OCI-M2 (cell line): ENCODE measurements around the gene USF1.
"Not testable (repeated sequence)": the region's sequence is repeated elsewhere in the genome, so short reads cannot be mapped to it uniquely, and the experiment has no call there.

ENCODE experiments used
- DNase-seq: peaks from one replicate; lab custom pipeline; 2025; ENCODE audit not compliant: unreplicated experiment; lab: John Stamatoyannopoulos, UW

The USF1 gene

DNA sequence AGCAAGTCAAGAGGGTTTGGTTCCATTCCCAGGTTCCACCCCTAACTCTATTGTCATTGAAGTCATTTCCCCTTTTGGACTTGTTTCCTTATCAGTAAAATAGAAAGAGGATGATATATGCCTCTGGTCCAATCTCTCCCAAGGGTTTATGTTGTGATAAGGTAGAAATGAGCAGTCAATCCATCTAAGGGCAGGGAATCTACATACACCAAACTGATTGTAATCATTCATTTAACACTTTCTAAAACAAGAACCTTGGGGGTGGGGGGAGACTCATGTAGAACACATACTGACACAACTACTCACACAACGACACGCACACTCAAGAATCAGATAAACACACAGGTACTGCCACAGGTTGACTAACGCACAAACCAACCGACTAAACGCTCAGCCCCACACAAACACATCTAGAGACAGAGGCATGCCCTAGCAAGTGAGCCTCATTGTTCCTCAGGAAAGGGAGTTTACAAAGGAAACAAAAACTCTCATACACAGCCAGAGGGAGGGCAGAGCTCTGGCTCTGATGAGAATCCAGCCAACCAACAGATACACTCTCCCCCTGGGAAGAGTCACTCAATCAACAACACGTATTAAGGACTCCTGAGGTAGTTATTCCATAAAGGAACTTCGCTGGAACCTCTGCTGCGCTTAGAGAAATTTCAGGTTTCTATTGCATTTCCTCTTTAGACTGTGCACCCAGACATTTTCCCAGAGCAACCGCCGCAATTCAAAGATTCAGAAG, 25.9 kb downstream of the USF1 start:
- DNase-seq: no peak

DNA sequence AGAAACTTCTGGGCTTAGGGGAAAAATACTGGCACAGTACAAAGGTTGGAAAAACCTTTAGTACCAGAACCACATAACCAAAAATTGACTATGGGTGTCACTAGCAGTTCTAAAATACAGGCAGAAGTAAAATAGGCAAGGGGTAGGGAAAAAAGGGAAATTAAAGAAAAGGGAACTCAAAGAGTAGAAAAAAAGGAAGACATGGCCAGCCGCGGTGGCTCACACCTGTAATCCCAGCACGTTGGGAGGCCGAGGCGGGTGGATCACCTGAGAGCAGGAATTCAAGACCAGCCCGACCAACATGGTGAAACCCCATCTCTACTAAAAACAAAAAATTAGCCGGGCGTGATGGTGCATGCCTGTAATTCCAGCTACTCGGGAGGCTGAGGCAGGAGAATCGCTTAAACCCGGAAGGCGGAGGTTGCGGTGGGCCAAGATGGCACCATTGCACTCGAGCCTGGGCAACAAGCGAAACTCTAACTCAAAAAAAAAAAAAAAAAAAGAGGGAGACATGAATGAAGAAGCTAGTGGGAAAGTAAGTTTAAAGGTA, 26.6 kb downstream of the USF1 start:
- DNase-seq: not testable (repeated sequence)

DNA sequence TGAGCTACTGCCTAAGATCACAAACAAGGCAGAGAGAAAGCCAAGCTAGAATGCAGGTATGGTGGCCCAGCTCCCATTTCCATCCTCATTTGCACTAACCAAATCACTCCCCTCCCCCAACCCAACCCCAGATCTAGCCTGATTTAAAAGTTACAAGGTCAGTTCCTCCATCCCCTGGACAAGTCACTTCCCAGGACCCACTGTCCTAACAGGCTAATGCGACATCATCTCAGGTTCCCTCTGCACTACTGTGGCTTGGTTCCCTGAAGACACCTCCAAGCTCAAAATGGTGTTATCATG, 27.2 kb downstream of the USF1 start:
- no peak for DNase-seq

DNA sequence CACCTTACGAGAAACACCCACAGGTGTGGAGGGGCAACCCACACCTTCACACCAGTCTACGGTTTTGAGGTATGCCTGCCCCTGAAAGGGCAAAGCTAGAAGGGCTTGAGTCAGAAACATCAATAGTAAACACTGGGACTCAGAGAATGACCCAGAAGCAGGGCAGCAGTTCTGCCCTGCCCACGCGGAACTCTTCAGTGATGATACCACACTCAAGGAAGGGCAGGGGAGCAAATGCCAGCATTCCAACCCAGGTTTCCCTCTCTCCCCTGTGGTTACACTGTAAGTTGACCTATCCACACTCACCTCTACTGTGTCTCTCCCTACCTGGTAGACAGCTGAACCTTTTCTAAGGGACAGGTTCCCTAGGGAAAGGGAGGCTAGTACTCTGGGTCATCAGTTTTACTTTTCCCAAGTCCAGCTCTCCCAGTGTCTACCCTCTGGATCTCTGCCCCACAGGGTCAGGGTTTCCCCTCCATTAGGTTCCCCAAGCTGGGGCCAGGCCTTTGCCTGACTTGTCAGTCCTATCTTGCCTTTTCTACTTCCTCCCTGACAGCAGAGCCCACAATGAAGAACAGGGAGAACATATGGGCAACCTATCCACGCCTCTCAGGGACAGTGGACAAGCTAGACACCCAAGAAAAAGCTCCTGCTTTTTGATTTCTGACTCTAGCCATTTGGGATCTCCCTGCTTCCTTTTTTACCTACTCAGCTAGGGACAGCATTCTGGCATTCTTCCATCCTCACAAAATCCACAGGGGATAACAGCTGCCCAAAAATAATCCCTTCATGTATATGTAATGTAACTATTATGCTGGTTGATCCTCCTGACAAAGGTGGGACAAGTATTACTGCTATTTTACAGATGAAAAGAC, 27.8 kb downstream of the USF1 start:
- no peak for DNase-seq

DNA sequence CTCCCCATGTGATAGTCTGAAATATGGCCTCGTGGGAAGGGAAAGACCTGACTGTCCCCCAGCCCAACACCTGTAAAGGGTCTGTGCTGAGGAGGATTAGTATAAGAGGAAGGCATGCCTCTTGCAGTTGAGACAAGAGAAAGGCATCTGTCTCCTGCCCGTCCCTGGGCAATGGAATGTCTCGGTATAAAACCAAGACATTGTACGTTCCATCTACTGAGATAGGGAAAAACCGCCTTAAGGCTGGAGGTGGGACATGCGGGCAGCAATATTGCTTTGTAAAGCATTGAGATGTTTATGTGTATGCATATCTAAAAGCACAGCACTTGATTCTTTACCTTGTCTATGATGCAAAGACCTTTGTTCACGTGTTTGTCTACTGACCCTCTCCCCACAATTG, 28.6 kb downstream of the USF1 start:
- DNase-seq: not testable (repeated sequence)

DNA sequence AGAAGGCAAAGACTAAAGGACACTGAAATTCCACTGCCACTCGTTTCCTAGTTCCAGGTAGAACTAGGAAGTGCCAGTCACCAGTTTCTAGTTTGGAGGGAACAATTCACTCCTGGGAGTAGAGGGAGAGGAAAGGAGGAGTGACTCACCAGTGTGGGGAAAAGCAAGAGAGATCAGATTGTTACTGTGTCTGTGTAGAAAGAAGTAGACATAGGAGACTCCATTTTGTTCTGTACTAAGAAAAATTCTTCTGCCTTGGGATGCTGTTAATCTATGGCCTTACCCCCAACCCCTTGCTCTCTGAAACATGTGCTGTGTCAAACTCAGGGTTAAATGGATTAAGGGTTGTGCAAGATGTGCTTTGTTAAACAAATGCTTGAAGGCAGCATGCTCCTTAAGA, 29.1 kb downstream of the USF1 start:
- DNase-seq: not testable (repeated sequence)

DNA sequence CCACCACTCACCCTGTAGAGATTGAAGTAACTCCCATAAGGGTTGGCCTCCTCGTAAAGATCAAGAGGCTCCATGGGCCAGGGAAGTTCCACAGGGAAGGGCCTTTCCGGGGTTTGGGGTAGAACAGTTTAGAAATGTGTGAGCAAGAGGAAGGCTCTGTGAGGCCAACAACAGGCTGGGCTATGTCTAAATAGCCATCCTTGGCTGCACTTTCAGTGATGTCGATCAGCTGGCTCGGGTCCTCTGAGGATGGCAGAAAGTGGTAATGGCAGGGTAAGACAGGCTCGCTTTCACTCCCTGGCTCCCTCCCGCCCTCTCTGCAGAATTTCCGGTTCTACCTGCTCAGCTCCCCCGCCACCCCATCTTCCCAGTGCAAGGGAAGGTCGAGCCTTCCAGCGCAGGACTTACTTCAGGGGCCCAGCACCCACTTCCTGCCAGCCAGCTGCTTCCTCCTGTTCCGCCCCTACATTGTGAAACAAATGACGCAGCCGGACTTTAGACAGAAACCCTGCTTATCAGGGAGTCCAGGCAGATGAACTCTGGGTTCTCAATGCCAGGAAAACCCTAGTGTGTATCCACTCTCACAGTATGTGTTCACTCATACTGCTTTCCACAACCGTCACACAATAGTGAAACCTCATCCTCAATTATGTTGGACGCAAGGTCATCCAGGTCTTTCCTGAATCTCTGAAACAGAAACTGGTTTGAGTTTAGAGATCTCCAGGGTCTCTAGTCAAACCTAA, 32.1 kb downstream of the USF1 start:
- no peak for DNase-seq

DNA sequence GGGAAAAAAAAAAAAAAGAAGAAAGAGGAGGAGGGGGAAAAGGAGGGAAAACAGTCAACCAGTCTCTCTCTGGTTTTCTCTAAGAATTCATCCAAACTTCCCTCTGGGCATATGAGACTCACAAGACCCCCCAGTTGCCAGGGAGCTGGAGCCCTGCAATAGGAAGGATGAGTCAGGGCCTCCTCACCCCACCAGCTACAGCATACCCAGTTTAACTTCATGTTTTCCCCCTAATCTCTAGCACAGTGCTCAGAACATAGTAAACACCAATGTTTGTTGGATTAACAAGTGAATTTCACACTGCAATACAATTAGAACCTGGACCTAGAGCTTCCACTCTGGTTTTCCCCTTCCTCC, 32.7 kb downstream of the USF1 start:
- no peak for DNase-seq

DNA sequence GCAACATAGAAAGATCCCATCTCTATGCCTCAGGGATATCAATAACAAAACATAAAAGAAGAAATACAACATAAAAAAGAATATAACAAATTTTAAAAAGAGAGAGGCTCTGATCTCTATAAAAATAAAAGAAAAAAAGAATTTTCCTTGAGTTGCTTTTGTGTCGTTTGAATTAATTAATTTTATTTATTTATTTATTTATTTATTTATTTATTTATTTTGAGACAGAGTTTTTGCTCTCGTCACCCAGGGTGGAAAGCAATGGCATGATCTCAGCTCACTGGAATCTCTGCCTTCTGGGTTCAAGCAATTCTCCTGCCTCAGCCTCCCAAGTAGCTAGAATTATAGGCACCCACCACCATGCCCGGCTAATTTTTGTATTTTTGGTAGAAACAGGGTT, 33.4 kb downstream of the USF1 start:
- DNase-seq: no peak

DNA sequence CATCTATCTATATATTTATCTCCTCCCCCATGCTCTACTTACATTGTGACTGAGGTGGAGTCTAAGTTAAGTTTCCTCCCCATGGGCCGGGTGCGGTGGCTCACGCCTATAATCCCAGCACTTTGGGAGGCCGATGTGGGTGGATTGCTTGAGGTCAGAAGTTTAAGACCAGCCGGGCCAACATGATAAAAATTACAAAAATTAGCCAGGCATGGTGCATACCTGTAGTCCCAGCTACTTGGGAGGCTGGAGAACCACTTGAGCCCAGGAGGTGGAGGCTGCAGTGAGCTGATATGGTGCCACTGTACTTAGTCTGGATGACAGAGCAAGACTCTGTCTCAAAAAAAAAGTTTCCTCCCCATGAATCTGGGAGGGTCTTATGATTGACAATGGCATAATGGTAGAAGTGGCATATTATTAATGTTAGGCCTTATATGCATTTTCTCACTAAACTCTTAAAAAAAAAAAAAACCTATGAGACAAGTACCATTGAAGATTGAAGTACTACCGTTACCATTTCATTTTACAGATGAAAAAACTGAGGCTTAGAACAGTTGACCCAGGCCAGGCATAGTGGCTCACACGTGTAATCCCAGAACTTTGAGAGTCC, 36.1 kb downstream of the USF1 start:
- no peak for DNase-seq

DNA sequence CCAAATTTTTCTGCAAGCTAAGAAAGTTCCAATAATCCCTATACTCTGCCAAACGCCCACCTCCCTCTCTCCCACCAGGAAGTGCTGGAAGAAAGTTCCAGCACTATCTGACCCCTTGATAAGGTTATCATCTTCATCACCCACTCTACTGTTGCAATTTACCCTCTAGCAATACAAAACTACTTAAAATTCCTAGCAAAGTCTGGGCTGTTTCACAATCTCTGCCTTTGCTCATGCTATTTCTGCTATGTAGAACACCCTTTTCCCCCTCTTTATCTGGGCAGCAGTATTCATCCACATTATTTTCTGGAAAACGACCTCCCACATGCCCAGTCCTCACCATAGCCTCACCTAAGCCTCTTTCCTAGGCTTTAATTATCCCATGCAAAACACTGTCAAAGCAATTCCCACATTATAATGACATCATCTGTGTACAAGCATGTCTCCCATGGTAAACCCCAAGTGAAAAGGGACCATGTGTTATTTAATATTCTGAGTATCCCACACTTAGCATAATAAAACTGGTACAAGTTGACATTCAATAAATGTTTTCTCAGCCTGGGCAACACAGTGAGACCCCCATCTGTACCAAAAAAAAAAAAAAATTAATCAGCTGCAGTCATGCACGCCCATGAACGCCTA, 36.8 kb downstream of the USF1 start:
- DNase-seq: no peak

DNA sequence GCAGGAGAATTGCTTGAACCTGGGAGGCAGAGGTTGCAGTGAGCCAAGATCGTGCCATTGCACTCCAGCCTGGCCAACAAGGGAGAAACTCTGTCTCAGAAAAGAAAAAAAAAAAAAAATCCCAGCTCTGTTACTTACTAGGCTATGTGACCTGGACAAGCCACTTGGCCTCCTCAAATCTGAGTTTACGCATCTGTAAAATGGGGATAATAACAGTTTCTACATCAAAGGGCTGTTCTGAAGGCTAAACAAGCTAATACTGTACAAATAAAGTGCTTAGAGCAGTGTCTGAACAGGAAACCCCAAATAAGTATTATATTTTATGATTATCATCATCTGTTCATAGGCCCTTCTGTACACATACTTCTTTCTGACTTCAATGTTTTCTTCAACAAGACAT, 38.4 kb downstream of the USF1 start:
- no peak for DNase-seq

DNA sequence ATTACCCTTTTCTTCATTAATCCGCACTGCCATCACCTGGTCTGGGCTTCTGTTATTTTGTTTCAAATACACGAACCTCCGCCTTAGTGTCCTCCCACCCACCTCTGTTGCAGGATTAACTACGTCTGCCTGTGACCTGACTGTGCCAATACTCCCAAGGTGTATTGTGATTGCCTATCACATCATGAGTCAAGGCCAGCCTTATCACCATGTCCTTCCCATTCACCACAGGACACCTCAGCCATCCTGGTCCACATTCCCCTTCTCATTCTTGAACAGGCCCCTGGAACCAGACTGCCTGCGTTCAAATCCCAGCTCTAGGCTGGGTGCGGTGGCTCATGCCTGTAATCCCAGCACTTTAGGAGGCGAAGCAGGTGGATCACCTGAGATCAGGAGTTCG, 39.2 kb downstream of the USF1 start:
- DNase-seq: no peak

DNA sequence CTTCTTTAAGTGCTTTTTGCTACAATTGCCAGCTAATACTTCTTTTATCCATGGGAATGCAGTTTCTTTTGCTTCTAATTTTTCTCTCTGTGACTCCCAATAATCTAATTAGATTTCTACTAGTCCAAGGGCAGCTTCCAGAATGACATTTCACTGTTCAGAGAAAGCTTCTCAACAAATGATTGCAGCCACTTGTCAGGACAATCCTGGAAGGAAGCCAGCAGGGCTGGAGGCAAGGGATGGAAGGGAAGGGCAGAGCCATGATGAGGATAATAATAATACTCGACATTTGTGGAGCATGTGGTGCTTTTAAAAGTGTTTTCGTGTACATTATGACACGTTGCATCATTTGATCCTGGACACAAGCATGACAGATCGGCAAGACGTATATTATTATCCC, 44.3 kb downstream of the USF1 start:
- no peak for DNase-seq

DNA sequence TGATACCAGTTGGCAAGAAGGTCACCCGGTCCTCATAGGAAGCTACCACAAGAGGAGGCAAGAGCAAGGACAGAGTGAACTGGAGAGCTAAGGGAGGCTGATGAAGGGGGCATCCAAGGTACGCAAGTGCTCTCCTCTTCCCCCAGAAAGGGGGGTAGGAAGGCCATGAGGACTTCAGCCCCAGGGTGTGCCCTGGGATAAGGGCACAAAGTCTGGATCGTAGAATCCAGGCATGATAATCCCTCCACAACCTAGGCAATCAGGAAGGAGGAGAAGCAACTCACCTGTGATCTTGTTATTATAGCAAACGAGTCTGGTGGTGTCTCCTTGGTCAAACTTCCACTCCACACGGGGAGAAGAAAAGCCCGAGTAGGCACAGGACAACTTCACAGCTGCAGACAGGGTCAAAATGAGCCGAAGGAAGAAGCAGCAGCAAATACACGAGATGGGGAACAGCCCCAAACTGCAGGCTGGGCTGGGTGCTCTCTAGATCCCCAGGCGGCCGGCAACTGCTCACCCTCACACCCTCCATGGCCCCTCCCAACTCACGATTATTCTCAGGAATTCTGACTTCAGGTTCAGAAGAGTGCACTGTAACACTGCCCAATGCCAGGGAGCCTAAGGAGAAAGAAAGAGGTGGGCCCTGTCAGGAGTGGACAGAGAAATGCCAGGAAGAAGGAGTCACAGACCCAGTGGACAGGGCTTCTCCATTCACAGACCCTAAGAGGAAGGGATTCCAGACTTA, 44.9 kb downstream of the USF1 start:
- DNase-seq: no peak

DNA sequence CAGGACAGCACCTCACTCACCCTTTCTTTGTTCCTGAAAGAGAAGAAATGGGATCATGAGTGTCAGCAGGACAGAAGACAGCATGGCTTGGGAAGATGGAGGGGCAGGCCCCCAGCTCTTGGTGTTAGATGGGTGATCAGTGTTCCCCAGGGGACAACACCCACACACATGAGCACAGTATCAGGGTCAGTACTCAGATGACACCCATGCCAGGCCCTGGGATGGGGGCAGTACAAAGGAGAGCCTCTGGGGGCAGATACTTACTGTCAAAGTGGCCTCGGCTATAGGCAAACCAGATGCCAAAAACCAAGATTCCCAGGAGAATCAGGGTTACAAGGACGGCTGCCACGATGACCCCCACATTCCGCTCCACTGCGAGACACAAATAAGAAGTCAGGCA, 46.4 kb downstream of the USF1 start:
- no peak for DNase-seq

DNA sequence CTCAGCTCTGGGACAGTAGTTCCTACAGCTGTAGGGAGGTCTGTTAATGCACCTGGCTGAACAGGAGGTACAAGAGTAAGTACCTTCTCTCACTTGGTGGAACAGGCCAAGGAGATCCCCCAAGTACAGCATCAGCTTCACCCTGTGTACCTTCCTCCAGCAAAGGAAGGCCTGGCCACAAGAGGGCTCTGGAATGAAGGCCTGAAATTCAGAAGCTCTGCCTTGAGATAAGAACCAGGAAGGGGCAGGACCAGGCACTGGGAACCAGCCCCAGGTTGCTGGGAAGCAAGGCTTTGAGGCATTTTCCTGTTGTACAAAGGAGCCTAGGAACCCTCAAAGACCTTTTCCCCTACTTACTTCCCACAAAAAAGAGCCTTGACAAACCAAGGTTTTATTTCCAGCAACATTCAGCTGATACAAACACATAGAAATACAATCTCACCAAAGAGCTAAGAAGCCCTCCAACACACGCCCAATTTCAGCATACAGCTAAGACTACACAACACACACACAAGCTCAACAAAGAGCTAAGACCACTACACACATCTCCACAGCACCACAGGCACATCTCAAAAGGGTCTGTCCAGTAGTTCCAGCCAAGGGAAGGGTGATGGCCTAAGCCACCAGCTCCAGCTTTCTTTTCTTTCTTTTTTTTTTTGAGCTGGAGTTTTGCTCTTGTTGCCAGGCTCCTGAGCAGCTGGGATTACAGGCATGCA, 48.3 kb downstream of the USF1 start:
- DNase-seq: no peak

DNA sequence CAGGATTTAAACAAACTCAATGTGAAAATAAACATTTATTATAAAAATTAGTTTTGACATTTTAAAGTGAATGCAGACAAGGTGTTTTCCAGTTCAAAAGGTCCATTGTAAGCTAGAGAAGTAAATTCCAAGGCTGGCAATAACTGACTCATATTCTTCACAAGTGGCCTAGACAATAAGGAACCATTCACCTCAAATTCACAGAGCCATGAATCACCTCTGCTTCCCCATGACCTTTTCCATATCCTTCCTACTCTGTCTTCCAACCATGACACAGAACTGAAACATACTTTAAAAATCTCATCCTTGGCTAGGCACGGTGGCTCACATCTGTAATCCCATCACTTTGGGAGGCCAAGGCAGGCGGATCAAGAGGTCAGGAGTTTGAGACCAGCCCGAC, 49.6 kb downstream of the USF1 start:
- no peak for DNase-seq

DNA sequence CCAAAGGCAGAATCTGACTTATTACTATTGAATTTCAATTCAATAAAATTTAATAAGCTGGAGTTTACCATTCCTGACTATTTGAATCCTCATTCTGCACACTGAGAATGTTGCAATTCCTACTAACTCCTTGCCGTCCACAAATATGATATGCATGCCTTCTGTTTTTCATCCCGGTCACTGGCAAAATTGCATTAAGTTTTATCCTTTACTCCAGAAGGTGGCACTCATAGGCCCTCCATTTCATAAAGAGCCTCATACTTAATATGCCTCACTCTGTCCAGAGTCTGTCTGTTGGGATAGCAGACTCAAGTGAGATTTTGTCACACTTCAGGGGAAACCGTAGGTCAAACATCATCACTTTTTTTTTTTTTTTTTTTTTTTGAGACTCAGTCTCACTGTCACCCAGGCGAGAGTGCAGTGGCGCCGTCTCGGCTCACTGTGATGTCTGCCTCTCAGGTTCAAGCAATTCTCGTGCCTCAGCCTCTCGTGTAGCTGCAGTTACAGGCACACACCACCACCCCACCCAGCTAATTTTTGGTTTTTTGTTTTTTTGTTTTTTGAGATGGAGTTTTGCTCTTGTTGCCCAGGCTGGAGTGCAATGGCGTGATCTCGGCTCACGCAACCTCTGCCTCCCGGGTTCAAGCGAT, 52.1 kb downstream of the USF1 start:
- no peak for DNase-seq
